ENCODE data around the gene CORT. TPM values are rescaled to one million over a fixed set of nuclear protein-coding genes. Genes with fewer than 3 reads are reported as not detected.

Gene CORT, protein sequence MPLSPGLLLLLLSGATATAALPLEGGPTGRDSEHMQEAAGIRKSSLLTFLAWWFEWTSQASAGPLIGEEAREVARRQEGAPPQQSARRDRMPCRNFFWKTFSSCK
- 0.17 TPM in 1 of 3 replicates, not detected in the others for polyA plus RNA-seq
- not detected for polyA plus RNA-seq (2011; ENCODE audit: low read depth)
- polyA plus RNA-seq (2011; cell fraction: cytosol; rRNA removed): not detected in 2 replicates
- polyA plus RNA-seq (2011; cell fraction: nucleus; rRNA removed): 0.27 TPM in 1 of 2 replicates, not detected in the other
- not detected in 2 replicates for polyA plus RNA-seq (2012; ENCODE audit: low replicate concordance)
- not detected in 3 replicates for polyA minus RNA-seq
- not detected for polyA minus RNA-seq (2011; cell fraction: cytosol; rRNA and poly(A)+ RNA removed)
- not detected in 2 replicates for polyA minus RNA-seq (2011; cell fraction: nucleus; rRNA and poly(A)+ RNA removed)

- no peak within 1 kb of the TSS for H3K27ac ChIP-seq (ENCODE audit: control insufficient read depth, insufficient read depth, low read length)
- no peak within 1 kb of the TSS for H3K4me3 ChIP-seq (ENCODE audit: control insufficient read depth in 2 of 3, extremely low read depth in 1 of 3, insufficient read depth in 2 of 3, low read depth in 1 of 3, low read length in 3 of 3)
- TF ChIP-seq, protein P1, sequence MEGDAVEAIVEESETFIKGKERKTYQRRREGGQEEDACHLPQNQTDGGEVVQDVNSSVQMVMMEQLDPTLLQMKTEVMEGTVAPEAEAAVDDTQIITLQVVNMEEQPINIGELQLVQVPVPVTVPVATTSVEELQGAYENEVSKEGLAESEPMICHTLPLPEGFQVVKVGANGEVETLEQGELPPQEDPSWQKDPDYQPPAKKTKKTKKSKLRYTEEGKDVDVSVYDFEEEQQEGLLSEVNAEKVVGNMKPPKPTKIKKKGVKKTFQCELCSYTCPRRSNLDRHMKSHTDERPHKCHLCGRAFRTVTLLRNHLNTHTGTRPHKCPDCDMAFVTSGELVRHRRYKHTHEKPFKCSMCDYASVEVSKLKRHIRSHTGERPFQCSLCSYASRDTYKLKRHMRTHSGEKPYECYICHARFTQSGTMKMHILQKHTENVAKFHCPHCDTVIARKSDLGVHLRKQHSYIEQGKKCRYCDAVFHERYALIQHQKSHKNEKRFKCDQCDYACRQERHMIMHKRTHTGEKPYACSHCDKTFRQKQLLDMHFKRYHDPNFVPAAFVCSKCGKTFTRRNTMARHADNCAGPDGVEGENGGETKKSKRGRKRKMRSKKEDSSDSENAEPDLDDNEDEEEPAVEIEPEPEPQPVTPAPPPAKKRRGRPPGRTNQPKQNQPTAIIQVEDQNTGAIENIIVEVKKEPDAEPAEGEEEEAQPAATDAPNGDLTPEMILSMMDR (optimal IDR thresholded peaks at IDR 0.05 in 1 of 3, IDR thresholded peaks at IDR 0.05 in 1 of 3, conservative IDR thresholded peaks at IDR 0.05 in 1 of 3; ENCODE audit: extremely low read depth in 1 of 3, insufficient read depth in 2 of 3, low read length in 3 of 3): no peak
- TF ChIP-seq EZH2 (IDR thresholded peaks at IDR 0.05; ENCODE audit: low read length): no peak
- dilution Hi-C loops (cut with MboI; ENCODE audit: extremely low pct_ligation_motif_present, low sequenced_read_pairs): no loop called here
- no peak within 1 kb of the TSS for H3K9ac ChIP-seq (ENCODE audit: control insufficient read depth, extremely low read depth, insufficient read depth, low read length)
- no peak for DNase-seq (ENCODE audit: low read depth, low spot score)
- H3K9me1 ChIP-seq (ENCODE audit: control insufficient read depth, extremely low read depth, insufficient read depth, low read length): no peaks in the 10 kb centered on the region
- H3K4me1 ChIP-seq (ENCODE audit: control insufficient read depth, extremely low read depth, insufficient read depth, low read length): peaks cover 16% of the 10 kb centered on the region
- no peaks in the 10 kb centered on the region for H3K79me2 ChIP-seq (ENCODE audit: control insufficient read depth, insufficient read depth, low read length)
- no peaks in the 10 kb centered on the region for H3K36me3 ChIP-seq (ENCODE audit: control insufficient read depth in 2 of 2, extremely low read depth in 1 of 2, insufficient read depth in 2 of 2, low read length in 2 of 2)
- H3K27me3 ChIP-seq (ENCODE audit: control insufficient read depth, extremely low read depth, insufficient read depth, low read length): no peaks in the 10 kb centered on the region
- FAIRE-seq: no peak
- H2AFZ ChIP-seq (ENCODE audit: control insufficient read depth, low read length): no peak within 1 kb of the TSS
- no peak within 1 kb of the TSS for H3K4me2 ChIP-seq (ENCODE audit: control insufficient read depth, extremely low read depth, insufficient read depth, low read depth, low read length)
- no peaks in the 10 kb centered on the region for H3K9me3 ChIP-seq (ENCODE audit: control insufficient read depth, low read depth, low read length)
- no peaks in the 10 kb centered on the region for H4K20me1 ChIP-seq (ENCODE audit: control insufficient read depth, extremely low read depth, insufficient read depth, low read length)
These were observed at the start of gene CORT for GRCh38 chr1:10449751-10450150. CORT (plus strand) TSS chr1:10450031; CDS start chr1:10450224, 193 bp downstream.

GRCh38 chr1:10401281-10401680, 48.5 kb upstream of the CORT start:
- Histone ChIP-seq H3K79me2 (ENCODE audit: control insufficient read depth, insufficient read depth, low read length) (peaks cover 23% of the 10 kb centered on the region), H4K20me1 (ENCODE audit: control insufficient read depth, extremely low read depth, insufficient read depth, low read length) (no peaks in the 10 kb centered on the region), H3K27me3 (ENCODE audit: control insufficient read depth, extremely low read depth, insufficient read depth, low read length) (no peaks in the 10 kb centered on the region), H3K4me3 (ENCODE audit: control insufficient read depth in 2 of 3, extremely low read depth in 1 of 3, insufficient read depth in 2 of 3, low read depth in 1 of 3, low read length in 3 of 3) (no peak overlapping the region), H3K4me2 (ENCODE audit: control insufficient read depth, extremely low read depth, insufficient read depth, low read depth, low read length) (no peak overlapping the region), H3K9me3 (ENCODE audit: control insufficient read depth, low read depth, low read length) (no peaks in the 10 kb centered on the region), H3K9me1 (ENCODE audit: control insufficient read depth, extremely low read depth, insufficient read depth, low read length) (no peaks in the 10 kb centered on the region), H3K27ac (ENCODE audit: control insufficient read depth, insufficient read depth, low read length) (no peak overlapping the region), H3K4me1 (ENCODE audit: control insufficient read depth, extremely low read depth, insufficient read depth, low read length) (peaks cover 7% of the 10 kb centered on the region), H3K9ac (ENCODE audit: control insufficient read depth, extremely low read depth, insufficient read depth, low read length) (no peak overlapping the region), H2AFZ (ENCODE audit: control insufficient read depth, low read length) (no peak overlapping the region), H3K36me3 (ENCODE audit: control insufficient read depth in 2 of 2, extremely low read depth in 1 of 2, insufficient read depth in 2 of 2, low read length in 2 of 2) (peaks cover 7 to 23% of the 10 kb centered on the region in 2 experiments)
- dilution Hi-C loops (cut with MboI; ENCODE audit: extremely low pct_ligation_motif_present, low sequenced_read_pairs): no loop called here
- DNase-seq (ENCODE audit: low read depth, low spot score) (no peak), FAIRE-seq (no peak)
- TF ChIP-seq, protein P1 (optimal IDR thresholded peaks at IDR 0.05 in 1 of 3, IDR thresholded peaks at IDR 0.05 in 1 of 3, conservative IDR thresholded peaks at IDR 0.05 in 1 of 3; ENCODE audit: extremely low read depth in 1 of 3, insufficient read depth in 2 of 3, low read length in 3 of 3): no peak
- TF ChIP-seq EZH2 (IDR thresholded peaks at IDR 0.05; ENCODE audit: low read length): no peak

Measured in keratinocyte (primary cell).